B cell (primary cell): ENCODE measurements around the gene FAM107A.

Experiments
- CTCF ChIP-seq: fragments of 200-600 bp; IDR thresholded peaks from one replicate; pipeline ENCODE4 v1.8.0; 2022; ENCODE audit warnings: antibody characterized with exemption, mild to moderate bottlenecking
- EZH2 ChIP-seq: IDR thresholded peaks from 2 replicates; pipeline ENCODE4 v1.6.1; 2012; ENCODE audit warnings: borderline replicate concordance, low read depth, mild to moderate bottlenecking, moderate library complexity, low read length; ENCODE audit not compliant: insufficient read depth, poor library complexity, severe bottlenecking

DNA sequence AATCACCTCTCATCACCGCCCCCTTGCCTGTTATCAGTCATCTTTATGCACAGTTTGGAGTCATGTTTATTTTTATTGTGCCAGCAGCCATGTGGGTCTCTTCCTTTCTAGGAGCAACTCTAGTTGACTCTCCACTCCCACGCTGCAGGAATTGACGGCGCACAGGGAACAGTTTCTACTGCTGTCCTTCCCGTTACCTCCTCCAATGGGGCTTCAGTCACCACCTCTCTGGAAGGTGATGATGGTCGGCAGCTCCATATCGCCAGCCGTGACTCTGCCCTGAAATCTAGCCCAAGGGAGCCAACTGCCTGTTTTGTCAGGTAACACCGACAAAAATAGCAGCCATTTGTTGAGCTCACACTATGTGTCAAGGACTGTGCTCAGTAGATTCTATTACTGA, 35.6 kb upstream of the FAM107A start:
- no peak for TF ChIP-seq CTCF
- no peak for TF ChIP-seq EZH2
